MM.1S (cell line): Measurements from ENCODE around the gene MUC4.

Experiments used
- DNase-seq: peaks from one replicate; pipeline ENCODE4 v3.0.0-alpha.2; 2015
- H2AFZ ChIP-seq: fragments of 300-600 bp; sonication (generic); 2 replicates; pipeline ENCODE4 v1.6.0; 2016; ENCODE audit warnings: antibody characterized with exemption, low read length
- H3F3A ChIP-seq: fragments of 300-600 bp; sonication (generic); 2 replicates; pipeline ENCODE4 v1.6.1; 2016; ENCODE audit warnings: mild to moderate bottlenecking, antibody characterized with exemption, low read length, moderate library complexity, mixed read lengths; ENCODE audit not compliant: insufficient read depth
- H3K27ac ChIP-seq: fragments of 300-600 bp; sonication (generic); 2 replicates; pipeline ENCODE4 v1.5.1; 2016; ENCODE audit warnings: mild to moderate bottlenecking, low read length
- H3K27me3 ChIP-seq: fragments of 300-600 bp; sonication (generic); replicated peaks from 2 replicates; pipeline ENCODE4 v1.6.0; 2016; ENCODE audit warnings: low read length; ENCODE audit not compliant: insufficient read depth
- H3K36me3 ChIP-seq: fragments of 300-600 bp; sonication (generic); replicated peaks from 2 replicates; pipeline ENCODE4 v1.6.1; 2016; ENCODE audit warnings: mild to moderate bottlenecking, low read length, mixed read lengths; ENCODE audit not compliant: insufficient read depth
- H3K4me1 ChIP-seq: fragments of 300-600 bp; sonication (generic); 2 replicates; pipeline ENCODE4 v1.6.1; 2016; ENCODE audit warnings: low read length, mixed read lengths
- H3K4me2 ChIP-seq: fragments of 300-600 bp; sonication (generic); 2 replicates; pipeline ENCODE4 v1.6.0; 2016; ENCODE audit warnings: low read depth, low read length
- H3K4me3 ChIP-seq: fragments of 300-600 bp; sonication (generic); 2 replicates; pipeline ENCODE4 v1.5.1; 2016; ENCODE audit warnings: low read length, mixed read lengths
- H3K79me2 ChIP-seq: fragments of 300-600 bp; sonication (generic); 2 replicates; pipeline ENCODE4 v1.6.1; 2016; ENCODE audit warnings: mixed run types, low read length, mixed read lengths
- H3K9ac ChIP-seq: fragments of 300-600 bp; sonication (generic); 2 replicates; pipeline ENCODE4 v1.6.1; 2016; ENCODE audit warnings: low read length, mixed read lengths
- H3K9me2 ChIP-seq: fragments of 300-600 bp; sonication (generic); replicated peaks from 2 replicates; pipeline ENCODE4 v1.6.1; 2016; ENCODE audit warnings: mild to moderate bottlenecking, low read length, mixed read lengths; ENCODE audit not compliant: insufficient read depth
- H3K9me3 ChIP-seq: fragments of 300-600 bp; sonication (generic); replicated peaks from 2 replicates; pipeline ENCODE4 v1.6.1; 2016; ENCODE audit warnings: mild to moderate bottlenecking, low read length, mixed read lengths; ENCODE audit not compliant: insufficient read depth
- H4K20me1 ChIP-seq: fragments of 300-600 bp; sonication (generic); 2 replicates; pipeline ENCODE4 v1.6.1; 2016; ENCODE audit warnings: mild to moderate bottlenecking, low read length, moderate library complexity, mixed read lengths; ENCODE audit not compliant: insufficient read depth
- CTCF ChIP-seq: fragments of 300-600 bp; sonication (generic); IDR thresholded peaks from 2 replicates; pipeline ENCODE4 v1.5.1; 2016; ENCODE audit warnings: antibody characterized with exemption, low read length, mixed read lengths
- EZH2 ChIP-seq: fragments of 300-600 bp; sonication (generic); optimal IDR thresholded peaks from 2 replicates; pipeline ENCODE3; 2017; ENCODE audit warnings: low read depth, mild to moderate bottlenecking, antibody characterized with exemption, low read length, mixed read lengths
- EZH2phosphoT487 ChIP-seq: fragments of 300-600 bp; sonication (generic); IDR thresholded peaks from 2 replicates; pipeline ENCODE4 v1.6.1; 2018; ENCODE audit warnings: antibody characterized with exemption, low read length

Gene MUC4

GRCh38 chr3:195767792-195768191, 43.9 kb downstream of the MUC4 start:
- H3K9me3 ChIP-seq = no peaks in the 10 kb centered on the region
- H3K4me2 ChIP-seq = no peak overlapping the region
- no peaks in the 10 kb centered on the region for H3K9me2 ChIP-seq
- no peaks in the 10 kb centered on the region for H4K20me1 ChIP-seq
- H3K9ac ChIP-seq = no peak overlapping the region
- H2AFZ ChIP-seq = no peak overlapping the region
- H3F3A ChIP-seq = no peaks in the 10 kb centered on the region
- H3K4me3 ChIP-seq = no peak overlapping the region
- no peak for DNase-seq
- no peaks in the 10 kb centered on the region for H3K79me2 ChIP-seq
- no peak for TF ChIP-seq EZH2phosphoT487
- TF ChIP-seq EZH2 = no peak
- TF ChIP-seq CTCF = no peak
- no peaks in the 10 kb centered on the region for H3K36me3 ChIP-seq
- H3K27ac ChIP-seq = no peak overlapping the region
- H3K27me3 ChIP-seq = peaks cover 74% of the 10 kb centered on the region
- H3K4me1 ChIP-seq = no peaks in the 10 kb centered on the region

DNA sequence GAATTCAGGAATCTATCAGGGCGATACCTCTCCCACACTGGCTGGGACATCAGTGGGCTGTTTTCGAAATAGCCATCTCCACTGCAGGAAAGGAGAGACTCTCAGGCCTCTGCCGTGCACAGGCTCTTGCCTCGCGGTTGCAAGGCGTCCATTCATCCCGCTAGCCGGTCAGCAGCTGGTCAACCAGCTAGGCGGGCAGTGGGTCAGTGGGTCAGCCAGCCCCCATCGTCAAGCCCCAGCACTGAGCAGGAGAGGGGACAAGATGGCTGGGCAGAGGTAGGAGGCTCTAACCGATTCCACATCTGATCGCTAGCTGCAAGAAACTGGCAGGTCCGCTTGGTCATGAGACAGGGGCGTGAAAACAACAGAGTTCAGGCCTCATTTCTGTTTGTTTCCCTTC, 45.1 kb downstream of the MUC4 start:
- Histone ChIP-seq H3K4me3 (no peak overlapping the region), H3K9me2 (no peaks in the 10 kb centered on the region)

DNA sequence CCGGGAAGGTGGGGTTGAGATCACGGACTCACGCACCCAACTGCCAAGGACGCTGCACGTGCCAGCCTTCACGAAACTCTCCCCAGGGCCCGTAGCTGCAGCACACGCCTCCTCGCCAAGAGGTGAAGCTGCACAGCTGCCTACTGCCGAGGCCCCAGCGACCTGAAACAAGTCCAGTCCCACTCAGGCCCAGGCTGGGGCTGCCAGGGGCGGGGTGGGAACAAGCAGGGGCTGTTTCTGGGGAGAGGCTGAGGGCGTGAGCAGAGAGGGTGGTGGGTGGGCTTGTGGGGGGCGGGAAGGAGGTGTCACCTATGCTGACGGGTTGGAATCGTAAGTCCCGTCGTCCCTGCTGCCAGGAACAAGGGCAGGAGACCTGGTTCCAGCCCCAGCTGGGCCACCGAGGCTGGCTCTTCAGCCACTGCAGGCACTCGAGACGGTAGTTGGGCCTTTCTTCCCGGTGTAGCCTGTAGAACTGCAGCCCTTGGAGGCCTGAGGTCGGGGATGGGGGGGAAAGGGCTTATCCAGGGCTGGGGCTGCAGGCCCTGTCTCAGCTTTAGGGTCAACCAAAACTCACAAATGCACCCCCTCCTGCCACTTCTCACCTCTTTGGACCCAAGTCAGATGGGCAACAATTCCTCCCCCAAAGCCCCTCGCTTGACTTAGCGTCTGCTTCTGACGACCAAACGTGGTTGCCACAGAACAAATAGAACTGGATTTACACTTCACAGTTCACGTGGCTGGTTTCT, 46.6 kb downstream of the MUC4 start:
- no peaks in the 10 kb centered on the region for H3K9me3 ChIP-seq
- no peaks in the 10 kb centered on the region for H3K4me1 ChIP-seq
- DNase-seq = peak; percentile 5
- no peak overlapping the region for H3K4me3 ChIP-seq
- H3K27ac ChIP-seq = no peak overlapping the region
- no peak overlapping the region for H2AFZ ChIP-seq
- H3K9ac ChIP-seq = no peak overlapping the region
- no peaks in the 10 kb centered on the region for H3F3A ChIP-seq
- H3K9me2 ChIP-seq = no peaks in the 10 kb centered on the region
- no peak overlapping the region for H3K4me2 ChIP-seq
- peaks cover 82% of the 10 kb centered on the region for H3K27me3 ChIP-seq
- H4K20me1 ChIP-seq = no peaks in the 10 kb centered on the region
- no peak for TF ChIP-seq CTCF
- TF ChIP-seq EZH2phosphoT487 = no peak
- TF ChIP-seq EZH2 = no peak
- H3K79me2 ChIP-seq = no peaks in the 10 kb centered on the region
- no peaks in the 10 kb centered on the region for H3K36me3 ChIP-seq

More for the DNA sequence above, 45.1 kb downstream of the MUC4 start:
- no peak for DNase-seq
- no peaks in the 10 kb centered on the region for H3K79me2 ChIP-seq
- no peaks in the 10 kb centered on the region for H3K4me1 ChIP-seq
- no peak overlapping the region for H3K9ac ChIP-seq
- H3K27me3 ChIP-seq = peaks cover 70% of the 10 kb centered on the region
- H3F3A ChIP-seq = no peaks in the 10 kb centered on the region
- TF ChIP-seq EZH2phosphoT487 = no peak
- no peak for TF ChIP-seq CTCF
- no peak for TF ChIP-seq EZH2
- H3K27ac ChIP-seq = no peak overlapping the region
- no peak overlapping the region for H2AFZ ChIP-seq
- no peaks in the 10 kb centered on the region for H4K20me1 ChIP-seq
- H3K9me3 ChIP-seq = no peaks in the 10 kb centered on the region
- no peaks in the 10 kb centered on the region for H3K36me3 ChIP-seq
- H3K4me2 ChIP-seq = no peak overlapping the region
